HEK293 (cell line): ENCODE results near the gene TTLL1.

Source experiments
- CTCF ChIA-PET: fragments of 350-600 bp; formaldehyde crosslinking; extraction: SDS; loops from one replicate; lab custom pipeline; 2021; ENCODE audit warnings: antibody characterized with exemption; lab: Yijun Ruan, JAX
- POLR2A ChIA-PET: fragments of 300-600 bp; formaldehyde crosslinking; extraction: SDS; loops from one replicate; lab custom pipeline; 2020; ENCODE audit warnings: antibody characterized with exemption, inconsistent platforms; lab: Yijun Ruan, JAX
- H3K27ac ChIP-seq: fragments of 200-500 bp; sonication (Bioruptor generic); 2 replicates; pipeline ENCODE4 v1.5.1; 2014; ENCODE audit warnings: low read depth, low read length, control low read depth, inconsistent platforms; ENCODE audit errors: extremely low read depth
- H3K36me3 ChIP-seq, 2 experiments: fragments of 200-500 bp in 1 of 2; sonication (Bioruptor generic) in 1 of 2; 1 replicate in 1 of 2; 2 replicates in 1 of 2; pipeline ENCODE4 v1.5.1; 2014 to 2017; ENCODE audit warnings: inconsistent platforms in 2 of 2, low read length in 2 of 2; ENCODE audit not compliant: control insufficient read depth in 2 of 2, insufficient read depth in 1 of 2
- H3K4me1 ChIP-seq: fragments of 200-500 bp; sonication (Bioruptor generic); 2 replicates; pipeline ENCODE4 v1.5.1; 2014; ENCODE audit warnings: mild to moderate bottlenecking, low read length, inconsistent platforms; ENCODE audit not compliant: control insufficient read depth, insufficient read depth
- H3K4me3 ChIP-seq: 2 replicates; pipeline ENCODE4 v1.5.1; 2011; ENCODE audit warnings: low read depth, mild to moderate bottlenecking, control low read depth, low read length, moderate library complexity
- H3K9me3 ChIP-seq: fragments of 200-500 bp; sonication (Bioruptor generic); 2 replicates; pipeline ENCODE4 v1.5.1; 2014; ENCODE audit warnings: low read depth, low read length, inconsistent platforms; ENCODE audit not compliant: control insufficient read depth, insufficient read depth
- BCL11A ChIP-seq: fragments of 450-650 bp; formaldehyde crosslinking; IDR thresholded peaks from 2 replicates; pipeline ENCODE4 v1.5.1; 2016; ENCODE audit warnings: low read depth, missing biosample characterization, missing genetic modification characterization
- ELK4 ChIP-seq: IDR thresholded peaks from 2 replicates; pipeline ENCODE4 v1.6.1; 2011; ENCODE audit warnings: mild to moderate bottlenecking, low read depth, low read length, borderline replicate concordance
- KLF9 ChIP-seq: fragments of 450-650 bp; formaldehyde crosslinking; IDR thresholded peaks from 2 replicates; pipeline ENCODE4 v1.5.1; 2016; ENCODE audit warnings: missing biosample characterization, missing genetic modification characterization, low read depth
- WT1 ChIP-seq: fragments of 450-650 bp; formaldehyde crosslinking; IDR thresholded peaks from 2 replicates; pipeline ENCODE4 v1.5.1; 2016; ENCODE audit warnings: missing biosample characterization, missing genetic modification characterization
- ZNF24 ChIP-seq: fragments of 450-650 bp; formaldehyde crosslinking; IDR thresholded peaks from 2 replicates; pipeline ENCODE4 v1.5.1; 2016; ENCODE audit warnings: missing biosample characterization, missing genetic modification characterization
- ZNF366 ChIP-seq: fragments of 450-650 bp; formaldehyde crosslinking; conservative IDR thresholded peaks from 2 replicates; pipeline ENCODE4 v1.5.1; 2016; ENCODE audit warnings: missing biosample characterization, missing genetic modification characterization
- ZNF518A ChIP-seq: fragments of 450-650 bp; formaldehyde crosslinking; conservative IDR thresholded peaks from 2 replicates; pipeline ENCODE4 v1.5.1; 2016; ENCODE audit warnings: low read depth, missing biosample characterization, missing genetic modification characterization
- ZNF621 ChIP-seq: fragments of 450-650 bp; formaldehyde crosslinking; IDR thresholded peaks from 2 replicates; pipeline ENCODE4 v1.5.1; 2017; ENCODE audit warnings: missing biosample characterization, missing genetic modification characterization
- ZNF626 ChIP-seq: fragments of 450-650 bp; sonication (Bioruptor Pico); formaldehyde crosslinking; IDR thresholded peaks from 2 replicates; pipeline ENCODE4 v1.5.1; 2018; ENCODE audit warnings: missing biosample characterization, missing genetic modification characterization, inconsistent platforms
- TF ChIP-seq, protein P1 (sequence below): fragments of 450-650 bp; formaldehyde crosslinking; IDR thresholded peaks from 2 replicates; pipeline ENCODE4 v1.5.1; 2016; ENCODE audit warnings: missing biosample characterization, missing genetic modification characterization
- TF ChIP-seq, protein P2 (sequence below): fragments of 450-650 bp; formaldehyde crosslinking; IDR thresholded peaks from 2 replicates; pipeline ENCODE4 v1.5.1; 2016; ENCODE audit warnings: missing biosample characterization, missing genetic modification characterization
- TF ChIP-seq, protein P3 (sequence below): fragments of 450-650 bp; formaldehyde crosslinking; IDR thresholded peaks from 2 replicates; pipeline ENCODE4 v1.5.1; 2016; ENCODE audit warnings: missing biosample characterization, missing genetic modification characterization, low read depth

Gene TTLL1

GRCh38 chr22:43066844-43067385 lies 22.3 kb downstream of the TTLL1 start (continued):
- peak; percentile 65; the same call in 1 of the 2 replicates for TF ChIP-seq BCL11A (tag by site-specific recombination)
- 0 out of 2 replicates have a peak, but pooled peaks have one; percentile 39 for TF ChIP-seq WT1 (tag by site-specific recombination)
- no peak for TF ChIP-seq ZNF626 (tag by site-specific recombination)
- TF ChIP-seq ELK4 = no peak
- no peak for TF ChIP-seq ZNF518A (tag by site-specific recombination)
- 0 out of 2 replicates have a peak, but pooled peaks have one; percentile 36 for TF ChIP-seq ZNF24
- TF ChIP-seq, protein P1, sequence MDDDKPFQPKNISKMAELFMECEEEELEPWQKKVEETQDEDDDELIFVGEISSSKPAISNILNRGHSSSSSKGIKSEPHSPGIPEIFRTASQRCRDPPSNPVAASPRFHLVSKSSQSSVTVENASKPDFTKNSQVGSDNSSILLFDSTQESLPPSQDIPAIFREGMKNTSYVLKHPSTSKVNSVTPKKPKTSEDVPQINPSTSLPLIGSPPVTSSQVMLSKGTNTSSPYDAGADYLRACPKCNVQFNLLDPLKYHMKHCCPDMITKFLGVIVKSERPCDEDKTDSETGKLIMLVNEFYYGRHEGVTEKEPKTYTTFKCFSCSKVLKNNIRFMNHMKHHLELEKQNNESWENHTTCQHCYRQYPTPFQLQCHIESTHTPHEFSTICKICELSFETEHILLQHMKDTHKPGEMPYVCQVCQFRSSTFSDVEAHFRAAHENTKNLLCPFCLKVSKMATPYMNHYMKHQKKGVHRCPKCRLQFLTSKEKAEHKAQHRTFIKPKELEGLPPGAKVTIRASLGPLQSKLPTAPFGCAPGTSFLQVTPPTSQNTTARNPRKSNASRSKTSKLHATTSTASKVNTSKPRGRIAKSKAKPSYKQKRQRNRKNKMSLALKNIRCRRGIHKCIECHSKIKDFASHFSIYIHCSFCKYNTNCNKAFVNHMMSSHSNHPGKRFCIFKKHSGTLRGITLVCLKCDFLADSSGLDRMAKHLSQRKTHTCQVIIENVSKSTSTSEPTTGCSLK = no peak

- H3K4me1 ChIP-seq = peaks cover 8% of the 10 kb centered on the region
- H3K36me3 ChIP-seq = no peaks in the 10 kb centered on the region; a peak in 1 of 3 replicates
- H3K4me3 ChIP-seq = no peak overlapping the region
- H3K9me3 ChIP-seq = no peaks in the 10 kb centered on the region
- H3K27ac ChIP-seq = no peak overlapping the region
- TF ChIP-seq ZNF366 (tag by site-specific recombination) (no peak), ZNF621 (no peak), KLF9 (0 out of 2 replicates have a peak, but pooled peaks have one; percentile 22)
- TF ChIP-seq, protein P2, sequence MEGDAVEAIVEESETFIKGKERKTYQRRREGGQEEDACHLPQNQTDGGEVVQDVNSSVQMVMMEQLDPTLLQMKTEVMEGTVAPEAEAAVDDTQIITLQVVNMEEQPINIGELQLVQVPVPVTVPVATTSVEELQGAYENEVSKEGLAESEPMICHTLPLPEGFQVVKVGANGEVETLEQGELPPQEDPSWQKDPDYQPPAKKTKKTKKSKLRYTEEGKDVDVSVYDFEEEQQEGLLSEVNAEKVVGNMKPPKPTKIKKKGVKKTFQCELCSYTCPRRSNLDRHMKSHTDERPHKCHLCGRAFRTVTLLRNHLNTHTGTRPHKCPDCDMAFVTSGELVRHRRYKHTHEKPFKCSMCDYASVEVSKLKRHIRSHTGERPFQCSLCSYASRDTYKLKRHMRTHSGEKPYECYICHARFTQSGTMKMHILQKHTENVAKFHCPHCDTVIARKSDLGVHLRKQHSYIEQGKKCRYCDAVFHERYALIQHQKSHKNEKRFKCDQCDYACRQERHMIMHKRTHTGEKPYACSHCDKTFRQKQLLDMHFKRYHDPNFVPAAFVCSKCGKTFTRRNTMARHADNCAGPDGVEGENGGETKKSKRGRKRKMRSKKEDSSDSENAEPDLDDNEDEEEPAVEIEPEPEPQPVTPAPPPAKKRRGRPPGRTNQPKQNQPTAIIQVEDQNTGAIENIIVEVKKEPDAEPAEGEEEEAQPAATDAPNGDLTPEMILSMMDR (tag by site-specific recombination) = no peak
- TF ChIP-seq, protein P3, sequence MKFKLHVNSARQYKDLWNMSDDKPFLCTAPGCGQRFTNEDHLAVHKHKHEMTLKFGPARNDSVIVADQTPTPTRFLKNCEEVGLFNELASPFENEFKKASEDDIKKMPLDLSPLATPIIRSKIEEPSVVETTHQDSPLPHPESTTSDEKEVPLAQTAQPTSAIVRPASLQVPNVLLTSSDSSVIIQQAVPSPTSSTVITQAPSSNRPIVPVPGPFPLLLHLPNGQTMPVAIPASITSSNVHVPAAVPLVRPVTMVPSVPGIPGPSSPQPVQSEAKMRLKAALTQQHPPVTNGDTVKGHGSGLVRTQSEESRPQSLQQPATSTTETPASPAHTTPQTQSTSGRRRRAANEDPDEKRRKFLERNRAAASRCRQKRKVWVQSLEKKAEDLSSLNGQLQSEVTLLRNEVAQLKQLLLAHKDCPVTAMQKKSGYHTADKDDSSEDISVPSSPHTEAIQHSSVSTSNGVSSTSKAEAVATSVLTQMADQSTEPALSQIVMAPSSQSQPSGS (tag by site-specific recombination) = no peak
- CTCF ChIA-PET = interaction anchor here (0.6 to 1.5 kb wide), 8 partner anchors 21 to 246 kb away, joined by 3 to 10 read pairs (median 3); no protein-coding TSS in a partner anchor
- POLR2A ChIA-PET = no interaction called here
These were observed 23.1 kb downstream of the TTLL1 start for GRCh38 chr22:43066134-43066533.
